Endothelial cell of hepatic sinusoid (primary cell): Measurements from ENCODE around the gene LYZL6.
"Not testable (repeated sequence)": the region's sequence is repeated elsewhere in the genome, so short reads cannot be mapped to it uniquely, and the experiment has no call there.

Experiments
- in situ Hi-C: cut with HindIII; loops from 2 replicates; pipeline ENCODE4 v1.10.0; 2017; ENCODE audit warnings: low sequenced_read_pairs

Gene LYZL6

GRCh38 chr17:35909408-35909807 is 34.1 kb downstream of the LYZL6 start:
- in situ Hi-C loops = no loop called here

- in situ Hi-C loops = no loop called here
Observed at GRCh38 chr17:35907691-35908090, 35.8 kb downstream of the LYZL6 start.

GRCh38 chr17:35906926-35907637 is 36.4 kb downstream of the LYZL6 start:
- in situ Hi-C loops = no loop called here

- in situ Hi-C loops = no loop called here
Observed at GRCh38 chr17:35906191-35906925, 37.2 kb downstream of the LYZL6 start.

- in situ Hi-C loops = no loop called here
Observed at GRCh38 chr17:35903451-35903850, 40.1 kb downstream of the LYZL6 start.

GRCh38 chr17:35901631-35902175 is 41.8 kb downstream of the LYZL6 start:
- in situ Hi-C loops = no loop called here

GRCh38 chr17:35900708-35901480 is 42.6 kb downstream of the LYZL6 start:
- in situ Hi-C loops = no loop called here

- in situ Hi-C loops = no loop called here
Observed at GRCh38 chr17:35900280-35900679, 43.2 kb downstream of the LYZL6 start.

- in situ Hi-C loops = no loop called here
Observed at GRCh38 chr17:35898283-35899070, 45.0 kb downstream of the LYZL6 start.

GRCh38 chr17:35897772-35898171 is 45.7 kb downstream of the LYZL6 start:
- in situ Hi-C loops = not testable (repeated sequence)

GRCh38 chr17:35895636-35896587 is 47.6 kb downstream of the LYZL6 start:
- in situ Hi-C loops = no loop called here

GRCh38 chr17:35894206-35894605 is 49.3 kb downstream of the LYZL6 start:
- in situ Hi-C loops = no loop called here

- in situ Hi-C loops = no loop called here
Observed at GRCh38 chr17:35893751-35894150, 49.8 kb downstream of the LYZL6 start.

- in situ Hi-C loops = no loop called here
Observed at GRCh38 chr17:35892091-35893035, 51.1 kb downstream of the LYZL6 start.

- in situ Hi-C loops = no loop called here
Observed at GRCh38 chr17:35891269-35891668, 52.2 kb downstream of the LYZL6 start.

- in situ Hi-C loops = no loop called here
Observed at GRCh38 chr17:35890774-35891155, 52.7 kb downstream of the LYZL6 start.

GRCh38 chr17:35889818-35890773 is 53.4 kb downstream of the LYZL6 start:
- in situ Hi-C loops = no loop called here
